ENCODE results near the gene FSTL3. TPM values are rescaled to one million over a fixed set of nuclear protein-coding genes. Genes with fewer than 3 reads are reported as not detected.
A peak's percentile ranks its signal among the peaks of the same experiment; 100 is the strongest.

Gene FSTL3
- total RNA-seq, 2 donors from 2014 or later = 69.3 to 241 TPM

- 58% methylated on average over 17 of the region's 17 CpGs for WGBS
- H3K9me3 ChIP-seq = no peaks in the 10 kb centered on the region
- no peaks in the 10 kb centered on the region for H3K36me3 ChIP-seq
- no peak for DNase-seq (ENCODE audit: low spot score)
- H3K4me1 ChIP-seq (replicated peaks) = no peaks in the 10 kb centered on the region
- TF ChIP-seq POLR2A (IDR thresholded peaks at IDR 0.05) (no peak), POLR2AphosphoS5 (IDR thresholded peaks at IDR 0.05) (no peak), CTCF (IDR thresholded peaks at IDR 0.05) (no peak)
- H3K4me3 ChIP-seq = peak overlapping the region; percentile 23 to 39
- H3K27me3 ChIP-seq (replicated peaks; ENCODE audit: insufficient read depth) = no peaks in the 10 kb centered on the region
- no peak overlapping the region for H3K27ac ChIP-seq
- intact Hi-C loops (cut with DNase I) = no loop called here
Observed at GRCh38 chr19:638906-639252, 37.3 kb upstream of the FSTL3 start.

- no peaks in the 10 kb centered on the region for H3K4me1 ChIP-seq (replicated peaks)
- no peaks in the 10 kb centered on the region for H3K27me3 ChIP-seq (replicated peaks; ENCODE audit: insufficient read depth)
- H3K36me3 ChIP-seq = no peaks in the 10 kb centered on the region
- peak within 1 kb of the TSS; percentile 35 to 39 for H3K4me3 ChIP-seq
- no peak within 1 kb of the TSS for H3K27ac ChIP-seq
- 7% methylated on average over 74 of the region's 109 CpGs for WGBS
- TF ChIP-seq POLR2AphosphoS5 (IDR thresholded peaks at IDR 0.05) = no peak
- peak in 1 of 4 experiments; percentile 22 for TF ChIP-seq CTCF (IDR thresholded peaks at IDR 0.05)
- no peak for TF ChIP-seq POLR2A (IDR thresholded peaks at IDR 0.05)
- intact Hi-C loops (cut with DNase I) = no loop called here
- peak; percentile 93 for DNase-seq (ENCODE audit: low spot score)
- H3K9me3 ChIP-seq = no peaks in the 10 kb centered on the region
Observed at GRCh38 chr19:639253-640160, 36.7 kb upstream of the FSTL3 start, which contains the start of gene FGF22. TSS of gene FGF22 (plus strand) at chr19:639879. CDS start at chr19:639926, 47 bp downstream.

GRCh38 chr19:640161-640558 is 36.0 kb upstream of the FSTL3 start:
- no peaks in the 10 kb centered on the region for H3K27me3 ChIP-seq (replicated peaks; ENCODE audit: insufficient read depth)
- intact Hi-C loops (cut with DNase I) = no loop called here
- no peak overlapping the region for H3K27ac ChIP-seq
- TF ChIP-seq CTCF (IDR thresholded peaks at IDR 0.05) (no peak), POLR2AphosphoS5 (IDR thresholded peaks at IDR 0.05) (no peak), POLR2A (IDR thresholded peaks at IDR 0.05) (no peak)
- WGBS = 51% methylated on average over 17 of the region's 25 CpGs
- DNase-seq (ENCODE audit: low spot score) = no peak
- no peaks in the 10 kb centered on the region for H3K36me3 ChIP-seq
- no peaks in the 10 kb centered on the region for H3K9me3 ChIP-seq
- no peaks in the 10 kb centered on the region for H3K4me1 ChIP-seq (replicated peaks)
- peak overlapping the region; percentile 35 to 39 for H3K4me3 ChIP-seq

GRCh38 chr19:640606-641189 is 35.5 kb upstream of the FSTL3 start:
- 93% methylated on average over 23 of the region's 31 CpGs for WGBS
- no peaks in the 10 kb centered on the region for H3K9me3 ChIP-seq
- no peaks in the 10 kb centered on the region for H3K36me3 ChIP-seq
- intact Hi-C loops (cut with DNase I) = no loop called here
- no peak overlapping the region for H3K4me3 ChIP-seq
- no peak for TF ChIP-seq POLR2A (IDR thresholded peaks at IDR 0.05)
- no peak for TF ChIP-seq POLR2AphosphoS5 (IDR thresholded peaks at IDR 0.05)
- TF ChIP-seq CTCF (IDR thresholded peaks at IDR 0.05) = no peak
- H3K27me3 ChIP-seq (replicated peaks; ENCODE audit: insufficient read depth) = no peaks in the 10 kb centered on the region
- H3K4me1 ChIP-seq (replicated peaks) = no peaks in the 10 kb centered on the region
- DNase-seq (ENCODE audit: low spot score) = no peak
- no peak overlapping the region for H3K27ac ChIP-seq
